ENCODE results near the gene ABCA12. TPM values are rescaled to one million over a fixed set of nuclear protein-coding genes. Genes with fewer than 3 reads are reported as not detected.
"Not testable (repeated sequence)": the region's sequence is repeated elsewhere in the genome, so short reads cannot be mapped to it uniquely, and the experiment has no call there.

ABCA12 gene
- under 1 TPM; 0.04 to 0.92 (median 0.10) TPM for total RNA-seq

DNA sequence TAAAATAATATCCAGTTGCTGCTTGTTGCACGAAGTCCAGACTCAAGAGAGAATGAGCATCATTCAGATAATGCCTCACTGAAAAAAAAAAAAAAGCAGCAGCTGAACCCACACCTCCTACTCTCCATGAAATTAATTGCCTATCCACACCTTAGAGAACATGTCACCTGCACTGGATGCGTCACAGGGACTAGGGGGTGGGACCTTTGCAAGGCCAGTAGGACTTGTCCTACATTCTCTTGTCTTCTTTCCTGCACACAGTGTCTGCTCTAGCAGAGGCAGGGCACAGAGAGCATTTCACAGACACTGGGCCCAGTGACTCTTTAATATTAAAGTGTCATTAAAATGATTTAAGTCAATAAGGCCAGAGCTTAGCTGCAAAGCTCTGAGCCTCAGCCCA lies at the start of gene ABCA12:
TSS of gene ABCA12 (minus strand) at position 148 of the 400 bp plus-strand sequence. CDS start 418 bp downstream, outside the sequence.
- no peak within 1 kb of the TSS for H3K27ac ChIP-seq
- ATAC-seq (replicated peaks in 6 of 8) = peak in 1 of 8 experiments; percentile 78
- in situ Hi-C loops (cut with MboI; ENCODE audit: low pct_unique_long_range_greater_than_20kb in 2 of 9, low sequenced_read_pairs in 9 of 9, unreplicated experiment in 9 of 9) = no loop called here
- H3K4me3 ChIP-seq = no peak within 1 kb of the TSS
- H3K4me1 ChIP-seq (replicated peaks in 1 of 2) = peaks cover 0 to 3% of the 10 kb centered on the region in 2 donors
- 17 to 86% (median 33%) methylated on average over 1 of the region's 2 CpGs; no CpG with 5 or more reads in 5 of the 10 experiments for WGBS, 10 experiments

DNA sequence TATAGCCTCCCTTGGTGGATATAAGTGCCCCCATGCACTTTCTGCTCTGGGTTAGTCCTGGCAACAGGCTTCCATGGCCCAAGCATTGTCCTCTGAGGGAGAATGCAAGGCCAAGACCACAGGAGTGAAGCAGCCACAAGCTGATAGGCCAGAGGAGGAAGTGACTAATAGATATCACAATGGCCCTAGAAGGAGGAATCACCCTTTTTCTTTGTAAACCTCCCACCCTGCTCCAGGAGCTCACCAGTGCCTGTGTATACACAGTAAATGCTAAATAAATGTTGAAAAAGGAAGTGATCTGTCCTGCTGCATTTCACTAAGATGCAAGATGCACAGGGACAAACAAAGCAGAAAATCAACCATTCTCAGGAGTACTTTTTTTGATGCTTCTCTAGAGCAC lies 49.7 kb upstream of the ABCA12 start:
- no peaks in the 10 kb centered on the region for H3K4me1 ChIP-seq (replicated peaks in 1 of 2)
- H3K27ac ChIP-seq = no peak overlapping the region
- no peak overlapping the region for H3K4me3 ChIP-seq
- in situ Hi-C loops (cut with MboI; ENCODE audit: low pct_unique_long_range_greater_than_20kb in 2 of 9, low sequenced_read_pairs in 9 of 9, unreplicated experiment in 9 of 9) = no loop called here
- ATAC-seq (replicated peaks in 6 of 8) = no peak

DNA sequence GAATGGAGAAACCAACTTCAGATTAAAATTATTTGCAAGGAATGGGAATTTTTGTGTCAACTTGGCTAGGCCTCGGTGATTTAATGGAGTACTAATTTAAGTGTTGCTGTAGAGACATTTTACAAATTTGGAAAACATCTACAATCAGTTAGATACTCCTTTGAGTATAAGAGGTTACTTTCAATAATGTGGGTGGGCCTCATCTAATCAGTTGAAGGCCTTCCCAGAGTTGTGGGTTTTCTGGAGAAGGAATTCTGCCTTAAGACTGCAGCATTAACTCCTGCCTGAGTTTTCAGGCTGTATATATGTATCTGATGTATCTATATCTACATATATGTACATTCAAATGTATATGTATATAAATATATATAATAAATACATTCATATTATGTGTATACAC lies 47.6 kb upstream of the ABCA12 start:
- ATAC-seq (replicated peaks in 6 of 8) = no peak
- no peak overlapping the region for H3K27ac ChIP-seq
- WGBS, 10 experiments = 0 to 100% (median 76%) methylated on average over 1 of the region's 1 CpG
- in situ Hi-C loops (cut with MboI; ENCODE audit: low pct_unique_long_range_greater_than_20kb in 2 of 9, low sequenced_read_pairs in 9 of 9, unreplicated experiment in 9 of 9) = no loop called here
- H3K4me1 ChIP-seq (replicated peaks in 1 of 2) = no peaks in the 10 kb centered on the region
- H3K4me3 ChIP-seq = no peak overlapping the region

- no peak for ATAC-seq (replicated peaks in 6 of 8)
- Histone ChIP-seq H3K27ac (no peak overlapping the region), H3K4me1 (replicated peaks in 1 of 2) (no peaks in the 10 kb centered on the region), H3K4me3 (no peak overlapping the region)
- in situ Hi-C loops (cut with MboI; ENCODE audit: low pct_unique_long_range_greater_than_20kb in 2 of 9, low sequenced_read_pairs in 9 of 9, unreplicated experiment in 9 of 9) = no loop called here
- 19 to 100% (median 82%) methylated on average over 2 to 4 of the region's 4 CpGs for WGBS, 10 experiments
Observed at GRCh38 chr2:215178121-215178520, 39.7 kb upstream of the ABCA12 start.

DNA sequence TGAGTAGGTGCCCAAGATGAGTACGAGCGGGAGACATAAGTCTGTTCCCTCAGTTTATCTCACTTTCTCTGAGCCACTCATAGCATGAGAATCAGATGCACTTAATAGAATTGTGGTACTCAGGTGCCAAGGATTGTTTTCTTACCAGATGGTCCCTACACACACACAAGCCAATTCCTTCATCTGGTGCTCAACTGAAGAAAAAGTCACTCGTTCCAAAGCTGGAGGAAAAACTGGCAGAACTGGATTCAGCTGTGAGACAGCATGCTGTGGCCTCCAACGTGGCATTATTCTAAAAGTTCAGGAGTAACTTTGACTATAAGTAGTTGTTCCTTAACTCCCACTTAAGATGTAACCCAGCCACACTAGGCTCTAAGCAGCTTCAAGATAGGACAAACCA lies 33.4 kb upstream of the ABCA12 start:
- no peak for ATAC-seq (replicated peaks in 6 of 8)
- Histone ChIP-seq H3K4me1 (replicated peaks in 1 of 2) (no peaks in the 10 kb centered on the region), H3K27ac (no peak overlapping the region), H3K4me3 (no peak overlapping the region)
- 23 to 100% (median 55%) methylated on average over 1 to 4 of the region's 4 CpGs; no CpG with 5 or more reads in 5 of the 10 experiments for WGBS, 10 experiments
- in situ Hi-C loops (cut with MboI; ENCODE audit: low pct_unique_long_range_greater_than_20kb in 2 of 9, low sequenced_read_pairs in 9 of 9, unreplicated experiment in 9 of 9) = no loop called here

- in situ Hi-C loops (cut with MboI; ENCODE audit: low pct_unique_long_range_greater_than_20kb in 2 of 9, low sequenced_read_pairs in 9 of 9, unreplicated experiment in 9 of 9) = no loop called here
- peak in 2 of 8 experiments; percentile 66 to 81 for ATAC-seq (replicated peaks in 6 of 8)
- Histone ChIP-seq H3K4me3 (no peak overlapping the region), H3K27ac (no peak overlapping the region), H3K4me1 (replicated peaks in 1 of 2) (no peaks in the 10 kb centered on the region)
- WGBS, 10 experiments = 0 to 89% (median 54%) methylated on average over 1 to 3 of the region's 3 CpGs
Observed at GRCh38 chr2:215171151-215171550, 32.7 kb upstream of the ABCA12 start.

- H3K27ac ChIP-seq; ATAC-seq (replicated peaks in 6 of 8); in situ Hi-C loops (cut with MboI; ENCODE audit: low pct_unique_long_range_greater_than_20kb in 2 of 9, low sequenced_read_pairs in 9 of 9, unreplicated experiment in 9 of 9); H3K4me3 ChIP-seq; H3K4me1 ChIP-seq (replicated peaks in 1 of 2): not testable (repeated sequence)
- 31 to 100% (median 69%) methylated on average over 1 to 2 of the region's 2 CpGs for WGBS, 10 experiments
Observed at GRCh38 chr2:215166505-215166904, 28.1 kb upstream of the ABCA12 start.

DNA sequence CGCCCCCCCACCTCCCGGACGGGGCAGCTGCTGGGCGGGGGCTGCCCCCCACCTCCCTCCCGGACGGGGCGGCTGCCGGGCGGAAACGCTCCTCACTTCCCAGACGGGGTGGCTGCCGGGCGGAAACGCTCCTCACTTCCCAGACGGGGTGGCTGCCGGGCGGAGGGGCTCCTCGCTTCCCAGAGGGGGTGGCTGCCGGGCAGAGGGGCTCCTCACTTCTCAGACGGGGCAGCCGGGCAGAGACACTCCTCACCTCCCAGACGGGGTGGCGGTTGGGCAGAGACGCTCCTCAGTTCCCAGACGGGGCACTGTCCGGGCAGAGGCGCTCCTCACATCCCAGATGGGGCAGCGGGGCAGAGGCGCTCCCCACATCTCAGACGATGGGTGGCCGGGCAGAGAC lies 24.9 kb upstream of the ABCA12 start:
- WGBS, 10 experiments = no CpG with 5 or more reads among the region's 31 CpGs
- ATAC-seq (replicated peaks in 6 of 8); H3K27ac ChIP-seq; H3K4me3 ChIP-seq; H3K4me1 ChIP-seq (replicated peaks in 1 of 2); in situ Hi-C loops (cut with MboI; ENCODE audit: low pct_unique_long_range_greater_than_20kb in 2 of 9, low sequenced_read_pairs in 9 of 9, unreplicated experiment in 9 of 9): not testable (repeated sequence)

DNA sequence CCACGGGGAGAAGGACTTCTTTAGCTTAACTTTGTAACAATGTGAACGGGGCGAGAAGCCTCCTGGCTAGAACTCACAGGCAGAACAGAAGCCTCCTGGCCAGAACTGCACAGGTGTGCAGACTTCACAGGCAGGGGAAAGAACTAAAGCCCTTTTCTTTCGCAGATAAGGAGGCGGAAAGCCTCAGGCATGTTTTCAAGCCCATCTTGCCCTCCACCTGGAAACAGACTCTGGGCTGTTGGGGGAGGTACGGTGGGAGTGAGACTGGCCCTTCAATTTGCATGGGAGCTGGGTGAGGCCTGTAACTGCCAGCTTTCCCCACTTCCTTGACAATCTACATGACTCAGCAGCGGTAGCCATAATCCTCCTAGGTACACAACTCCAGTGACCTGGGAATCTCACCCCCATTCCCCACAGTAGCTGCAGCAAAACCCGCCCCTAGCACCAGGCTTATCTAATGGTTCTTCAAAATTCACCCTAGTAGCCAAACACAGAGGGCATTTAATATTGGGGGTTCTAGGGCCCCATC lies 22.9 kb upstream of the ABCA12 start:
- no peak overlapping the region for H3K27ac ChIP-seq
- no peak overlapping the region for H3K4me3 ChIP-seq
- in situ Hi-C loops (cut with MboI; ENCODE audit: low pct_unique_long_range_greater_than_20kb in 2 of 9, low sequenced_read_pairs in 9 of 9, unreplicated experiment in 9 of 9) = no loop called here
- no peaks in the 10 kb centered on the region for H3K4me1 ChIP-seq (replicated peaks in 1 of 2)
- ATAC-seq (replicated peaks in 6 of 8) = no peak
- WGBS, 10 experiments = 81 to 92% (median 91%) methylated on average over 4 to 7 of the region's 8 CpGs; no CpG with 5 or more reads in 5 of the 10 experiments

- in situ Hi-C loops (cut with MboI; ENCODE audit: low pct_unique_long_range_greater_than_20kb in 2 of 9, low sequenced_read_pairs in 9 of 9, unreplicated experiment in 9 of 9) = no loop called here
- Histone ChIP-seq H3K4me1 (replicated peaks in 1 of 2) (no peaks in the 10 kb centered on the region), H3K4me3 (no peak overlapping the region), H3K27ac (no peak overlapping the region)
- no peak for ATAC-seq (replicated peaks in 6 of 8)
- WGBS, 10 experiments = 42 to 100% (median 83%) methylated on average over 1 of the region's 1 CpG; no CpG with 5 or more reads in 7 of the 10 experiments
Observed at GRCh38 chr2:215160081-215160480, 21.7 kb upstream of the ABCA12 start.

DNA sequence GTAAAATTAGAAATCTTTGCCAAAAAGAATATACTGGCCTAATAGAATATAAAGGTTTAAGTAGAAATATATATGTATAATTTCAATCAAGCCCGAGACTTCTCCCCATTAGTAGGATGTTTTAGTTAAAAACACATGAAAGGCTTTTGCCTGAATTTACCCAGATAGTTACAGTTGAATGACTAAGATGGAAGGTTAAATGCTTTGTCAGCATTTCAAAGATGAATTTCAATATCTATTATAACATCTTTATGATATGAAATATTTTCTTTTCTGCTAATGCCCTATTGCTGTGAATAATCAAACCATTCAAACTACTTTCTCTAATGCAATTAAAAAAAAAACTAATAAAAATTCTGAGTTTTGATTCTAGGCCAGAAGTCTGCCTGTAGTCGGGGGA lies 18.0 kb upstream of the ABCA12 start:
- Histone ChIP-seq H3K27ac (no peak overlapping the region), H3K4me3 (no peak overlapping the region), H3K4me1 (replicated peaks in 1 of 2) (no peaks in the 10 kb centered on the region)
- ATAC-seq (replicated peaks in 6 of 8) = no peak
- in situ Hi-C loops (cut with MboI; ENCODE audit: low pct_unique_long_range_greater_than_20kb in 2 of 9, low sequenced_read_pairs in 9 of 9, unreplicated experiment in 9 of 9) = no loop called here
- 25 to 85% (median 58%) methylated on average over 1 to 2 of the region's 2 CpGs; no CpG with 5 or more reads in 1 of the 10 experiments for WGBS, 10 experiments

DNA sequence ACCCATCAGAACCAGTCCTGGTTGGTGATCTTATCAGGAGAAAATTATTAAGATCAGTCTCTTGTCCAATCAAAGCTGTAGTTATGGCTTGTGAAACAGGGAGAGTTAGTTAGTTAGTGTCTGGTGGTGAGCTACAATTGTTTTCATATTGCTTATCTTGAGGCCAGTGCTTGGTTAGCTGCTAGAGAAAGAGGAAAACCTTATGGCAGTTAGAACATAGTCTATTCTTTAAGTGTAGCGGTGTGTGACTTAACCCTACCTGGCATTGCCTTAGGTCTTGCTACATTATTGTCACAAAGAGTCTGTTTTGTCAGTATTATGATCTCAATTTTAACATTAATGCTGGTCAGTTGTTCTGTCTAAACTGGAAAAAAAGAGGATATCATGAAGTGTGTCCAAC lies 11.5 kb upstream of the ABCA12 start:
- Histone ChIP-seq H3K27ac (no peak overlapping the region), H3K4me1 (replicated peaks in 1 of 2) (no peaks in the 10 kb centered on the region), H3K4me3 (no peak overlapping the region)
- 29 to 100% (median 89%) methylated on average over 1 of the region's 1 CpG; no CpG with 5 or more reads in 5 of the 10 experiments for WGBS, 10 experiments
- in situ Hi-C loops (cut with MboI; ENCODE audit: low pct_unique_long_range_greater_than_20kb in 2 of 9, low sequenced_read_pairs in 9 of 9, unreplicated experiment in 9 of 9) = no loop called here
- no peak for ATAC-seq (replicated peaks in 6 of 8)

- in situ Hi-C loops (cut with MboI; ENCODE audit: low pct_unique_long_range_greater_than_20kb in 2 of 9, low sequenced_read_pairs in 9 of 9, unreplicated experiment in 9 of 9) = no loop called here
- ATAC-seq (replicated peaks in 6 of 8) = peak in 3 of 8 experiments; percentile 49 to 80 (median 63)
- 0 to 80% (median 0%) methylated on average over 1 of the region's 1 CpG; no CpG with 5 or more reads in 4 of the 10 experiments for WGBS, 10 experiments
- no peak overlapping the region for H3K27ac ChIP-seq
- H3K4me1 ChIP-seq (replicated peaks in 1 of 2) = no peaks in the 10 kb centered on the region
- H3K4me3 ChIP-seq = no peak overlapping the region
Observed at GRCh38 chr2:215149486-215149885, 11.1 kb upstream of the ABCA12 start.

- WGBS, 10 experiments = 16 to 100% (median 74%) methylated on average over 1 to 2 of the region's 2 CpGs; no CpG with 5 or more reads in 4 of the 10 experiments
- Histone ChIP-seq H3K4me3 (no peak overlapping the region), H3K4me1 (replicated peaks in 1 of 2) (no peaks in the 10 kb centered on the region), H3K27ac (no peak overlapping the region)
- no peak for ATAC-seq (replicated peaks in 6 of 8)
- in situ Hi-C loops (cut with MboI; ENCODE audit: low pct_unique_long_range_greater_than_20kb in 2 of 9, low sequenced_read_pairs in 9 of 9, unreplicated experiment in 9 of 9) = no loop called here
Observed at GRCh38 chr2:215149060-215149459, 10.6 kb upstream of the ABCA12 start.

All from motor neuron (in vitro differentiated cells).